Pancreas (tissue), 10 donors: ENCODE results near the gene BRDT. TPM values are rescaled to one million over a fixed set of nuclear protein-coding genes. Genes with fewer than 3 reads are reported as not detected.
A peak's percentile ranks its signal among the peaks of the same experiment; 100 is the strongest.
"Not testable (repeated sequence)": the region's sequence is repeated elsewhere in the genome, so short reads cannot be mapped to it uniquely, and the experiment has no call there.

ENCODE experiments used
- ATAC-seq, 4 donors: fragments of 200-7000 bp; cut with Tn5 transposase; one replicate each; pipeline versions ENCODE4 v1.8.0 to v1.9.1; 2020; ENCODE audit warnings: mild to moderate bottlenecking in 4 of 4, moderate library complexity in 4 of 4
- DNase-seq, 6 donors: peaks; one replicate each; pipeline ENCODE4 v3.0.0-alpha.2; 2020
- FAIRE-seq: peaks from 2 replicates; lab custom pipeline; 2012; peaks lifted over from hg19 to GRCh38; lab: Jason Lieb, UNC
- H3K27ac ChIP-seq, 4 donors: fragments of 200-600 bp; sonication (generic); 1 replicate in 3 of 4; 2 replicates in 1 of 4; pipeline versions ENCODE4 v1.5.0 to v1.8.0; 2020
- H3K27me3 ChIP-seq, 4 donors: fragments of 200-600 bp; one replicate each; pipeline ENCODE4 v1.8.0; 2021
- H3K36me3 ChIP-seq, 3 donors: fragments of 200-600 bp; sonication (generic) in 1 of 3; one replicate each; pipeline versions ENCODE4 v1.5.0 to v1.8.0; 2020 to 2021
- H3K4me1 ChIP-seq, 3 donors: fragments of 200-600 bp; one replicate each; pipeline ENCODE4 v1.8.0; 2021
- H3K4me3 ChIP-seq, 4 donors: fragments of 200-600 bp; sonication (generic) in 2 of 4; one replicate each; pipeline versions ENCODE4 v1.5.0 to v1.8.0; 2020 to 2021
- H3K9me3 ChIP-seq, 4 donors: fragments of 200-600 bp; one replicate each; pipeline ENCODE4 v1.8.0; 2021
- WGBS, 2 donors: extraction: QIAGEN DNeasy Blood & Tissue Kit; methylation state at CpG; one replicate each; pipeline ENCODE4 v1.1.7; 2013; 5-methylcytosine and 5-hydroxymethylcytosine counted together
- intact Hi-C, 3 donors: fragments of 100-400 bp; cut with DNase I; formaldehyde crosslinking; loops; one replicate each; pipeline versions ENCODE4 v1.11.1 to v1.14.2; 2022
- polyA plus RNA-seq, 2 donors: library from polyadenylated mRNA; stranded (reverse); fragments of 200-250 nt; gene quantifications; one replicate each; pipeline ENCODE4 v1.2.3, GENCODE V29; 2013
- total RNA-seq, 6 donors: library from RNA; stranded (reverse); fragmentation: NEBNext Ultra II Directional in 4 of 6; extraction: Animal tissue kit (Norgen Biotek cat#: 25700) in 4 of 6; gene quantifications; one replicate each; pipeline versions ENCODE4 v1.2.1 to v1.2.4, GENCODE V29; 2021 to 2023
- TF ChIP-seq, protein P1 (sequence below), 4 donors: fragments of 200-600 bp; sonication (generic) in 3 of 4; IDR thresholded peaks; one replicate each; pipeline versions ENCODE4 v1.5.0 to v1.8.0; 2021; ENCODE audit warnings: antibody characterized with exemption in 4 of 4
- donor health status: healthy with polysubstance abuse.
- donor health status: DM: no; HTN: no; CAD: no; lungs with moderate emphysema.
- donor health status: DM: no; HTN: no; CAD: no.
- donor health status: control.
- donor health status: control.
- donor health status: Bipolar disorder and iron deficiency.
- donor health status: DM: yes; HTN: yes; CAD: no.
- donor health status: DM: no; HTN: no; CAD: no.
- donor health status: DM: no; HTN: no; CAD: no.
- donor health status: DM: yes; HTN: yes; CAD: no.

BRDT gene
- total and polyA plus RNA-seq, 8 donors, result not detected

DNA sequence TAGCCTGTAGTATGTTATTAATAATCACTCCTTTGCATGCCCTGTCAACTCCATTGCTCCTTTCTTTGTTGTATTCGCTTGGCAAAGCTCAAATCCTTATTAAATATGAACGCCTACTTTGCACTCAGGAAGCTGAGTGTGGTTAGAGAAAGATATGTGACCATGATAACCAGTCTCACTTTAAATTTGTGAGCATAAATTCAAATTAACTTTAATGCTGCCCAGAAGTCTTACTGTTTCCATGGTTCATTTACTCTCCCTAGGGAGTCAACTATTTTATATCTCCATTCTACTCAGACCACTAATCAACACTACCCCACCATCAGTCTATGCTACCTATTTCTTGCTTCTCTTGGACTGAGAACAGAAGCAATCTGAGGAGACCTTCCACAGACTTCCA, 68.5 kb downstream of the BRDT start:
- ATAC-seq (no peak), FAIRE-seq (no peak), DNase-seq (no peak)
- Histone ChIP-seq H3K4me3 (no peak overlapping the region), H3K27ac (no peak overlapping the region), H3K36me3 (no peaks in the 10 kb centered on the region), H3K27me3 (no peaks in the 10 kb centered on the region), H3K9me3 (no peaks in the 10 kb centered on the region), H3K4me1 (no peaks in the 10 kb centered on the region)
- intact Hi-C loops, result no loop called here
- WGBS, 2 donors, result 73 to 77% methylated on average over 2 of the region's 2 CpGs
- TF ChIP-seq, protein P1, sequence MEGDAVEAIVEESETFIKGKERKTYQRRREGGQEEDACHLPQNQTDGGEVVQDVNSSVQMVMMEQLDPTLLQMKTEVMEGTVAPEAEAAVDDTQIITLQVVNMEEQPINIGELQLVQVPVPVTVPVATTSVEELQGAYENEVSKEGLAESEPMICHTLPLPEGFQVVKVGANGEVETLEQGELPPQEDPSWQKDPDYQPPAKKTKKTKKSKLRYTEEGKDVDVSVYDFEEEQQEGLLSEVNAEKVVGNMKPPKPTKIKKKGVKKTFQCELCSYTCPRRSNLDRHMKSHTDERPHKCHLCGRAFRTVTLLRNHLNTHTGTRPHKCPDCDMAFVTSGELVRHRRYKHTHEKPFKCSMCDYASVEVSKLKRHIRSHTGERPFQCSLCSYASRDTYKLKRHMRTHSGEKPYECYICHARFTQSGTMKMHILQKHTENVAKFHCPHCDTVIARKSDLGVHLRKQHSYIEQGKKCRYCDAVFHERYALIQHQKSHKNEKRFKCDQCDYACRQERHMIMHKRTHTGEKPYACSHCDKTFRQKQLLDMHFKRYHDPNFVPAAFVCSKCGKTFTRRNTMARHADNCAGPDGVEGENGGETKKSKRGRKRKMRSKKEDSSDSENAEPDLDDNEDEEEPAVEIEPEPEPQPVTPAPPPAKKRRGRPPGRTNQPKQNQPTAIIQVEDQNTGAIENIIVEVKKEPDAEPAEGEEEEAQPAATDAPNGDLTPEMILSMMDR (IDR thresholded peaks at IDR 0.05), result no peak

DNA sequence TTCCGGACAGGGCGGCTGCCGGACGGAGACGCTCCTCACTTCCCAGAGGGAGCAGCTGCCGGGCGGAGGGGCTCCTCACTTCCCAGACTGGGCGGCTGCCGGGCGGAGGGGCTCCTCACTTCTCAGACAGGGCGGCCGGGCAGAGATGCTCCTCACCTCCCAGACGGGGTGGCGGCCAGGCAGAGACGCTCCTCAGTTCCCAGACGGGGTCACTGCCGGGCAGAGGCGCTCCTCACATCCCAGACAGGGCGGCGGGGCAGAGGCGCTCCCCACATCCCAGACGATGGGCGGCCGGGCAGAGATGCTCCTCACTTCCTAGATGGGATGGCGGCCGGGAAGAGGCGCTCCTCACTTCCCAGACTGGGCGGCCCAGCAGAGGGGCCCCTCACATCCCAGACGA, 76.8 kb downstream of the BRDT start:
- not testable (repeated sequence) for H3K27ac ChIP-seq, H3K9me3 ChIP-seq, ATAC-seq

DNA sequence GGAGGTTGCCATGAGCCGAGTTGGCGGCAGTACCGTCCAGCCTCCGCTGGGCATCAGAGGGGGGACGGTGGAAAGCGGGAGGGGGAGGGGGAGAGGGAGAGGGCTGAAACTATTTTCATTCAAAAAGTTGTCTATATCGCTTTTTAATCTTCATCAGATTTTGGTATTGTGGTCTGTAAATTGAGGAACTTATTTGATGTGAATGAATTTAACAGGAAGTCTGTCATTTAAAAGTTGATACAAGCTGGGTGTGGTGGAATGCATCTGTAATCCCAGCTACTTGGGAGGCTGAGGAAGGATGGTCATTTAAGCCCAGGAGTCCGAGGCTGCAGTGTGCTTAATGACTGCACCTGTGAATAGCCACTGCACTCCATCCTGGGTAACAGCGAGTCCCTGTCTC, 77.6 kb downstream of the BRDT start:
- no peak overlapping the region for H3K27ac ChIP-seq
- H3K4me3 ChIP-seq, result no peak overlapping the region
- H3K4me1 ChIP-seq, result no peaks in the 10 kb centered on the region
- WGBS, 2 donors, result 89 to 92% methylated on average over 9 of the region's 9 CpGs
- TF ChIP-seq, protein P1 (IDR thresholded peaks at IDR 0.05), result no peak
- no peaks in the 10 kb centered on the region for H3K9me3 ChIP-seq
- ATAC-seq (no peak), FAIRE-seq (no peak), DNase-seq (no peak)
- H3K27me3 ChIP-seq, result no peaks in the 10 kb centered on the region
- no peaks in the 10 kb centered on the region for H3K36me3 ChIP-seq
- intact Hi-C loops, result no loop called here

More for the DNA sequence above, 76.8 kb downstream of the BRDT start:
- H3K36me3 ChIP-seq, H3K4me1 ChIP-seq, FAIRE-seq, intact Hi-C loops, H3K27me3 ChIP-seq, H3K4me3 ChIP-seq: not testable (repeated sequence)
- DNase-seq, result peak in 1 of 6 donors; percentile 45
- WGBS, 2 donors, result 92 to 98% methylated on average over 18 to 29 of the region's 29 CpGs

DNA sequence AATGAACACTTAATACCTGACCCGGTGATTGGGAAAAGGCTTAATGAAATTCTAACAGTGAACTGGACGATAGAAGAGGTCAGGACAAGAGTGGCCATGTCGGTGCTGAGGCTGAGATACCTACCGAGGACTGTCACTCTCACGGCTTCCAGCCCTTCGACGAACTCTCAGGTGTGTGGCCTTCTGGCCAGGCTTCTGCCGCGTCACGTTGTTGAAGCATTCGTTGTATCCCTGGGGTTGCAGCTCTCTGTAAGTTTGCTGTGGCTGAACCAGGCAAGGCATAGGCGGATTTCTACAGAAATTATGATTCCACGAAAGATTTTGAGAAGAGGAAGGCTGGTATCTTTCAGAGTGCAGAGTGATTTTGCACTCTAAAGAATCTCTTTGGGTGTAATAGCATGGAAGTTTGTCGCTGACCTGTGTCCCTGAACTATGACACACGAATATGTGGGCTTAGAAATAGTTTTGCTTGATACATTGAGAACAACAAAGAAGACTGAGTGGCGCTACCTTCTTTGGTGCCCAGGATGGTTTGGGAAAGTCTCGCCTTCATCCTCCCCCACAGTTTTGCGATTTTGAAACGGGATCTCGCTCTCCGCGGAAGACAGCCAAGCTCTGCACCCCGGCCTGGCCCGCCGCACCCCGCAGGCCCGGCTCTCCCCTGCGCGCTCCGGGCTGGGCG, 80.2 kb downstream of the BRDT start:
- intact Hi-C loops, result no loop called here
- Histone ChIP-seq H3K36me3 (no peaks in the 10 kb centered on the region), H3K27me3 (no peaks in the 10 kb centered on the region), H3K9me3 (no peaks in the 10 kb centered on the region), H3K4me1 (no peaks in the 10 kb centered on the region), H3K27ac (no peak overlapping the region), H3K4me3 (peak overlapping the region in 2 of 4 donors; percentile 41 to 52)
- FAIRE-seq, result no peak
- TF ChIP-seq, protein P1 (IDR thresholded peaks at IDR 0.05), result no peak
- 39 to 40% methylated on average over 31 of the region's 31 CpGs for WGBS, 2 donors
- no peak for ATAC-seq
- no peak for DNase-seq

DNA sequence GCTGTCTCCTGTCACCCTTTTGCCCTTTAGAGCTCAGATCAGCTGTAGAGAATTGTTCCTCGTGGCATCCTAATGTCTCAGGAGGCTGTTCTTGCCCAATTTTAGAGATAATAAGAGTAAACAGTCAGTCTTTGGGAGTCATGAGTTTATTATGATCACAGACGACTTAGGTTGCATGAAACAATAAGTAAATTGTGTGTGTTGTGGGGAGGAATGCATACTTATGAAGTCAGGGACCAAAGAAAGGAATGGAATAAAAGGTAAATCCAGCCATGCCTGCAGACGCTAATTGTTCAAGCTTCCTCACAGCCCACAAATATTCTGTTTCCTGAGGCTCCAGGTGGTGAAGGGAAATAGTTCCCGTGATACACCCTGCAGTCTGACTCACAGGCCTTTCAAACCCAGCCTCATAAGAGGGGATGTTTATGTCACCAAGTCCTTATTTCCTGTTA, 81.5 kb downstream of the BRDT start:
- no peaks in the 10 kb centered on the region for H3K9me3 ChIP-seq
- intact Hi-C loops, result no loop called here
- no peak overlapping the region for H3K4me3 ChIP-seq
- H3K4me1 ChIP-seq, result no peaks in the 10 kb centered on the region
- no peaks in the 10 kb centered on the region for H3K36me3 ChIP-seq
- H3K27me3 ChIP-seq, result peaks cover 0 to 6% (median 0%) of the 10 kb centered on the region in 4 donors
- TF ChIP-seq, protein P1 (IDR thresholded peaks at IDR 0.05), result no peak
- no peak for FAIRE-seq
- 24 to 34% methylated on average over 4 of the region's 4 CpGs for WGBS, 2 donors
- no peak for DNase-seq
- ATAC-seq, result no peak
- no peak overlapping the region for H3K27ac ChIP-seq
